Upper lobe of right lung (tissue), 1 donor: ENCODE results near the gene RANBP17. TPM values are rescaled to one million over a fixed set of nuclear protein-coding genes. Genes with fewer than 3 reads are reported as not detected.

ENCODE experiments used
- ATAC-seq: fragments of 200-7000 bp; cut with Tn5 transposase; one replicate; pipeline ENCODE4 v1.9.1; 2020; ENCODE audit warnings: mild to moderate bottlenecking, moderate library complexity
- DNase-seq: peaks from one replicate; pipeline ENCODE4 v3.0.0-alpha.2; 2020
- H3K27ac ChIP-seq: fragments of 200-600 bp; one replicate; pipeline ENCODE4 v1.8.0; 2022
- H3K27me3 ChIP-seq: fragments of 200-600 bp; one replicate; pipeline ENCODE4 v1.8.0; 2022; ENCODE audit warnings: mild to moderate bottlenecking
- H3K36me3 ChIP-seq: fragments of 200-600 bp; one replicate; pipeline ENCODE4 v1.8.0; 2022
- H3K4me1 ChIP-seq: fragments of 200-600 bp; one replicate; pipeline ENCODE4 v1.8.0; 2022
- H3K4me3 ChIP-seq: fragments of 200-600 bp; one replicate; pipeline ENCODE4 v1.8.0; 2022; ENCODE audit warnings: mild to moderate bottlenecking
- H3K9me3 ChIP-seq: fragments of 200-600 bp; one replicate; pipeline ENCODE4 v1.8.0; 2022
- intact Hi-C: fragments of 100-400 bp; cut with DNase I; formaldehyde crosslinking; loops from one replicate; pipeline ENCODE4 v1.11.0; 2022
- total RNA-seq: library from RNA; stranded (reverse); fragmentation: NEBNext Ultra II Directional; extraction: Animal tissue kit (Norgen Biotek cat#: 25700); gene quantifications from one replicate; pipeline ENCODE4 v1.2.1, GENCODE V29; 2021
- TF ChIP-seq, protein P1 (sequence below): fragments of 200-600 bp; IDR thresholded peaks from one replicate; pipeline ENCODE4 v1.8.0; 2022; ENCODE audit warnings: antibody characterized with exemption
- donor health status: DM: no; HTN: yes; CAD: no; lungs with severe emphysema.

Gene RANBP17
- total RNA-seq, 1 donor from 2014 or later: 17.8 TPM

DNA sequence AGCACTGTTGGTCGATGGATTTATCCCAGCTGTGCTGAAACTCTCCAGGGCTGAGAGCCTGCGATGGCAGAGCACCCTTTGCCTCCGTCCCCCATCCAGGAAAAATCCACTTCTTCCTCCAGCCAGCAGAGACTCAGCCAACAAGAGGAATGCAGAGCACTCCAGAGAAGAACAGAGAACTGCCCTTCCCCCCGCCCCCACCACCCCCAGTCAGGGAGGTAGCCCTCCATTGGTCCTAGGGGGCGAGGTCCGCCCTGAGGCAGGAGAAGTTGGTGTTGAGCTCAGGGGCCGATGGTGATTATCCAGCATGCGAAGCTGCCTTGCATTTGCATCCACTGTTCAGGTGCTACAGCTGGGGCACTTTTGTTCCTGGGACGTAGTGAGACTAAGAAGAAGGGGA lies 456.2 kb downstream of the RANBP17 start:
- Histone ChIP-seq H3K4me1 (peaks cover 17% of the 10 kb centered on the region), H3K27me3 (peaks cover 92% of the 10 kb centered on the region), H3K27ac (no peak overlapping the region), H3K36me3 (no peaks in the 10 kb centered on the region), H3K4me3 (no peak overlapping the region), H3K9me3 (no peaks in the 10 kb centered on the region)
- intact Hi-C loops: no loop called here
- no peak for ATAC-seq
- TF ChIP-seq, protein P1, sequence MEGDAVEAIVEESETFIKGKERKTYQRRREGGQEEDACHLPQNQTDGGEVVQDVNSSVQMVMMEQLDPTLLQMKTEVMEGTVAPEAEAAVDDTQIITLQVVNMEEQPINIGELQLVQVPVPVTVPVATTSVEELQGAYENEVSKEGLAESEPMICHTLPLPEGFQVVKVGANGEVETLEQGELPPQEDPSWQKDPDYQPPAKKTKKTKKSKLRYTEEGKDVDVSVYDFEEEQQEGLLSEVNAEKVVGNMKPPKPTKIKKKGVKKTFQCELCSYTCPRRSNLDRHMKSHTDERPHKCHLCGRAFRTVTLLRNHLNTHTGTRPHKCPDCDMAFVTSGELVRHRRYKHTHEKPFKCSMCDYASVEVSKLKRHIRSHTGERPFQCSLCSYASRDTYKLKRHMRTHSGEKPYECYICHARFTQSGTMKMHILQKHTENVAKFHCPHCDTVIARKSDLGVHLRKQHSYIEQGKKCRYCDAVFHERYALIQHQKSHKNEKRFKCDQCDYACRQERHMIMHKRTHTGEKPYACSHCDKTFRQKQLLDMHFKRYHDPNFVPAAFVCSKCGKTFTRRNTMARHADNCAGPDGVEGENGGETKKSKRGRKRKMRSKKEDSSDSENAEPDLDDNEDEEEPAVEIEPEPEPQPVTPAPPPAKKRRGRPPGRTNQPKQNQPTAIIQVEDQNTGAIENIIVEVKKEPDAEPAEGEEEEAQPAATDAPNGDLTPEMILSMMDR: no peak
- DNase-seq: peak; percentile 29

DNA sequence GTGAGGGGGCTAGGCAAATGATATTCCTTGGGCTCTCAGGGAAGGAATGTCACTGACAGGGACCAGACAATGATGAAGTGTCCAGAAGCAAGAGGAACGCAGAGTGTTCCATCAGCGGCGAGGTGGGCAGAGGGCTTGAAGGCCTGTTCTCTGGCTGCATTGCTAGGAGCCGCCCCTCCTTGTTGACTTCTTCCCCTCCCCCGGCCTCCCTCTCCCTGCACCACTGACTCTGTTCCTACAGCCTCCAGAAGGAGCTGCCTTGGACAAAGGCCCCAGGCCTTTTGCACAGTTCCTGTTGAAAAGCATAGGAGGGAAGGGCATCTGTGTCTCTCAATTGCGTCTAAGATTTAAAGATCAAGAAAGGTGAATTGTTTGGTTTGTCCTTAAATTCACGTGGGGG lies 459.6 kb downstream of the RANBP17 start:
- no peaks in the 10 kb centered on the region for H3K9me3 ChIP-seq
- TF ChIP-seq, protein P1: no peak
- intact Hi-C loops: no loop called here
- ATAC-seq: no peak
- no peak overlapping the region for H3K4me3 ChIP-seq
- peak; percentile 44 for DNase-seq
- H3K27ac ChIP-seq: no peak overlapping the region
- peaks cover 90% of the 10 kb centered on the region for H3K27me3 ChIP-seq
- peaks cover 1% of the 10 kb centered on the region for H3K4me1 ChIP-seq
- H3K36me3 ChIP-seq: no peaks in the 10 kb centered on the region

DNA sequence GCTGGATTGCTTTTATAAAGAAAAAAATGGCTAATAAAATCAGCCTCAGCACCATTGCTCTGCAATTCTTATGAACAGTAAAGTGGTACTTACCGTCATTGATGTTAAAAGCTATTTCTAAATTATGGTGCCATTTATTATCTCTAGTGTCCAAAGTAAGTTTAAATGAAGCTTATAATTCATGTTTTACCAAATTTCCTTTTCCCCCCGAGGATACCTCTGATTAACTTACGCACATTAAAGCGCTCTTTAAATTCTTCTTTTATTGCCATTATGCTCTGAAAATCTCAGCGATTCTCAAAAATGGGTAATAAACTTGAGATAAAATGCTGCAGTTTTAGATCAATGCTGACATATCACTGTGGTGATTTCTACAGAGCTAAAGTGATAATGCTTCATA lies 460.7 kb downstream of the RANBP17 start:
- intact Hi-C loops: no loop called here
- Histone ChIP-seq H3K4me3 (no peak overlapping the region), H3K27me3 (peaks cover 87% of the 10 kb centered on the region)

DNA sequence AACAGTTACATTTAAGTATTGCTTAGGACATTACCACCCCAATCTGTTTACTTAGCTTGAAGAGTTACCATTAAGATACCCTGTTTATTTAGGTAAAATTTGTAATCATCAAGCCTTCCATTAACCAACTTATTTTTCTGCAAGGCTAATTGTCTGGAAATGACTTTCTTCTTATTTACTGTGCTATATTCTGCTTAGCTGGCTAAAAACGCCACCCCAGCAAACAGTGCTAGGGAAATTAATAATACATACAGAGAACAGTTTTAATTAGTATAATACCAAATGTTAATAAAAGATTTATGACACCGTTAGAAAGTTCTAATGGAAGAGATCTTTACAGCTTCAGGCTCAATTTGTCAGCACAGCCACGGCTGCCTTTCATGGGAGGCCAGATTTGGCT lies 461.2 kb downstream of the RANBP17 start:
- Histone ChIP-seq H3K4me3 (no peak overlapping the region), H3K27ac (no peak overlapping the region), H3K4me1 (no peaks in the 10 kb centered on the region), H3K27me3 (peaks cover 82% of the 10 kb centered on the region), H3K36me3 (no peaks in the 10 kb centered on the region), H3K9me3 (no peaks in the 10 kb centered on the region)
- DNase-seq (no peak), ATAC-seq (no peak)
- TF ChIP-seq, protein P1: no peak
- intact Hi-C loops: no loop called here

More for the DNA sequence above, 460.7 kb downstream of the RANBP17 start:
- no peaks in the 10 kb centered on the region for H3K4me1 ChIP-seq
- TF ChIP-seq, protein P1: no peak
- DNase-seq: no peak
- no peaks in the 10 kb centered on the region for H3K36me3 ChIP-seq
- H3K9me3 ChIP-seq: no peaks in the 10 kb centered on the region
- no peak overlapping the region for H3K27ac ChIP-seq
- ATAC-seq: no peak

DNA sequence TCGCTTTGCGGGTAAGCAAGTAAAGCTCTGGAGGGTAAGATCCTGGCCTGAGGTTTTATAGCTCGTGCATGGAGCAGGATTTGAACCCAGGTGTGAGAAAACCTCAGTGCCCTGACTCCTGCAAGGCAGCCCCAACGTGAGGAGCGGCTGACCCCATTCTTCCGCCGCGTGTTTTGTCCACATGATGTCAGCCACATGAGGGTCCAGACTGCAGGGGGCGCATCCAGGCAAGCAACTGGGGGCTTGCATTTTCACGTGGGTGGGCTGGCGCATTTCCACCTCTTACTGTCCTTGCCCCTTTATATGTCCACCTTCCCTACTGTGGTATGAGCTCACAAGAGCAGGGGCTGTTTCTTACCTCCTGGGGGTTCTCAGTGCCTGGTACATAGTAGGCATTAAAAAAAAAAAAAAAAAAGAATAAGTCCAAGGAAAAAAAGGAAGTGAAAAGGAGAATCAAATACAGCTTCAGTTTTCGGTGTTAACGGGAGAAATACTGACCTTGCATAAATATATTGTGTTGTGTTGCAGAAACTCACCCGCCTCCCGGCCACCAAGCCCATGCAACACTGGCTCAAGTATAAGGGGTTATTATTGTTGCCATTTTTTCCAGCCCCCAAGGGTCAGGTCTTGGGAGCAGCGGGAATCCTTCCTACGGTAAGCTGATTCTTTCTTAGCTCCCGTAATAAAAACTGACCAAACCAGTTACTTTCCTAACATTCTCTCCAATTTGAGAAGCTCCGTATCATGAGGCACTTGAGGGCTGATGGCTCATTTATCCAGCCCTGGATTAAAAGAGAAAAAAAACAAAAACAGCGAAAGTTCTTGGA lies 462.2 kb downstream of the RANBP17 start:
- no peaks in the 10 kb centered on the region for H3K36me3 ChIP-seq
- no peaks in the 10 kb centered on the region for H3K4me1 ChIP-seq
- no peak overlapping the region for H3K4me3 ChIP-seq
- peaks cover 72% of the 10 kb centered on the region for H3K27me3 ChIP-seq
- DNase-seq (peak; percentile 43), ATAC-seq (no peak)
- H3K9me3 ChIP-seq: no peaks in the 10 kb centered on the region
- intact Hi-C loops: no loop called here
- H3K27ac ChIP-seq: no peak overlapping the region
- TF ChIP-seq, protein P1: no peak
